BJ (cell line): ENCODE measurements around the gene NPAS2. TPM values are rescaled to one million over a fixed set of nuclear protein-coding genes. Genes with fewer than 3 reads are reported as not detected.

Experiments
- CTCF ChIA-PET: fragments of 350-600 bp; formaldehyde crosslinking; extraction: SDS; loops from one replicate; lab custom pipeline; 2021; ENCODE audit warnings: antibody characterized with exemption, inconsistent platforms; lab: Yijun Ruan, JAX
- POLR2A ChIA-PET: fragments of 300-600 bp; sonication (Branson Sonifier 250); formaldehyde crosslinking; extraction: SDS; loops from one replicate; lab custom pipeline; 2021; ENCODE audit warnings: antibody characterized with exemption; lab: Charles Lee
- DNase-seq: peaks from one replicate; pipeline ENCODE4 v3.0.0-alpha.2; 2011; ENCODE audit warnings: low read depth
- H3K27me3 ChIP-seq: 2 replicates; pipeline ENCODE4 v1.6.0; 2011; ENCODE audit warnings: low read length; ENCODE audit not compliant: control insufficient read depth, insufficient read depth
- H3K36me3 ChIP-seq: 2 replicates; pipeline ENCODE4 v1.5.1; 2011; ENCODE audit warnings: low read length; ENCODE audit not compliant: control insufficient read depth, insufficient read depth
- H3K4me3 ChIP-seq: 2 replicates; pipeline ENCODE4 v1.5.1; 2011; ENCODE audit warnings: low read depth, mild to moderate bottlenecking, control low read depth, low read length
- polyA plus RNA-seq: library from polyadenylated mRNA; depleted of rRNA; stranded (reverse); fragments of >200 nt; gene quantifications from 2 replicates; pipeline ENCODE4 v1.2.3, GENCODE V29; 2011
- TF ChIP-seq, protein P1 (sequence below): IDR thresholded peaks from 2 replicates; pipeline ENCODE4 v1.5.1; 2011; ENCODE audit warnings: low read depth, mild to moderate bottlenecking, control low read depth, inconsistent platforms, low read length, moderate library complexity; ENCODE audit not compliant: insufficient read depth

Gene NPAS2
- polyA plus RNA-seq, 1 experiment = 13.1 TPM

DNA sequence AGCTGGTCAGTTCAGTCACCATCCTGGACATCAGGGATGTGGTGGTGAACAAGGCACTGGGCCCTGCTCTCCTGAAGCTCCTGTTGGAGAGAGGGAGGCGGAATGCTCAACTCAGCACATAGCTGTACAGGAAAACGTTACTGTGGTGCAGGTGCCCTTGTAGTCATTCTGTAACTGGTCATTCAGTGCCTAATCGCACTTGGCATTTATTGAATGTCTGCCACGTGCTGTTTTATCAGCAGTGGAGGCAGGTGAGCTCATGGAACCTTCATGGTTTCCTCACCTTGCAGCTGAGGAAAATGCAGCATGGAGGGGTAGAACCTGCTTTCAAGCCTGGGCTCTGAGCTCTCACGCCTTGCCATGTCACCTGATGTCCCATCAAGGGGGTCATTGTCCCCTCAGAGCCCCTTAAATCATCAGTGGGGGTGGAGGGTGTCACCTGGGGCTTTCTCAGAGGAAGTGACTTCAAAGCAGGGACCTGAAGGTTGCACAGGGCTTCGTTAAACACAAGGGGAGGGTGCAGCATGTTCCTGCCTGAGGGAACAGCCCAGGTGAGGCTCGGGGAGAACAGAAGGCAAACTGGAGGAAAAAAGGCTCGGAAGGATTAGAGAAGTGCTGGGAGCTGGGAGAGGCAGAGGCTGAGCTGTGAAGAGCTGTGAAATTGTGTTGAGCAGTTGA, 126.1 kb downstream of the NPAS2 start:
- no peak for DNase-seq
- no peak overlapping the region for H3K4me3 ChIP-seq
- TF ChIP-seq, protein P1, sequence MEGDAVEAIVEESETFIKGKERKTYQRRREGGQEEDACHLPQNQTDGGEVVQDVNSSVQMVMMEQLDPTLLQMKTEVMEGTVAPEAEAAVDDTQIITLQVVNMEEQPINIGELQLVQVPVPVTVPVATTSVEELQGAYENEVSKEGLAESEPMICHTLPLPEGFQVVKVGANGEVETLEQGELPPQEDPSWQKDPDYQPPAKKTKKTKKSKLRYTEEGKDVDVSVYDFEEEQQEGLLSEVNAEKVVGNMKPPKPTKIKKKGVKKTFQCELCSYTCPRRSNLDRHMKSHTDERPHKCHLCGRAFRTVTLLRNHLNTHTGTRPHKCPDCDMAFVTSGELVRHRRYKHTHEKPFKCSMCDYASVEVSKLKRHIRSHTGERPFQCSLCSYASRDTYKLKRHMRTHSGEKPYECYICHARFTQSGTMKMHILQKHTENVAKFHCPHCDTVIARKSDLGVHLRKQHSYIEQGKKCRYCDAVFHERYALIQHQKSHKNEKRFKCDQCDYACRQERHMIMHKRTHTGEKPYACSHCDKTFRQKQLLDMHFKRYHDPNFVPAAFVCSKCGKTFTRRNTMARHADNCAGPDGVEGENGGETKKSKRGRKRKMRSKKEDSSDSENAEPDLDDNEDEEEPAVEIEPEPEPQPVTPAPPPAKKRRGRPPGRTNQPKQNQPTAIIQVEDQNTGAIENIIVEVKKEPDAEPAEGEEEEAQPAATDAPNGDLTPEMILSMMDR = no peak
- H3K36me3 ChIP-seq = peaks cover 2% of the 10 kb centered on the region
- POLR2A ChIA-PET = no interaction called here
- H3K27me3 ChIP-seq = no peaks in the 10 kb centered on the region
- CTCF ChIA-PET = interaction anchor here (1.1 kb wide), 1 partner anchor 26 kb away, joined by 4 read pairs; no protein-coding TSS in a partner anchor

DNA sequence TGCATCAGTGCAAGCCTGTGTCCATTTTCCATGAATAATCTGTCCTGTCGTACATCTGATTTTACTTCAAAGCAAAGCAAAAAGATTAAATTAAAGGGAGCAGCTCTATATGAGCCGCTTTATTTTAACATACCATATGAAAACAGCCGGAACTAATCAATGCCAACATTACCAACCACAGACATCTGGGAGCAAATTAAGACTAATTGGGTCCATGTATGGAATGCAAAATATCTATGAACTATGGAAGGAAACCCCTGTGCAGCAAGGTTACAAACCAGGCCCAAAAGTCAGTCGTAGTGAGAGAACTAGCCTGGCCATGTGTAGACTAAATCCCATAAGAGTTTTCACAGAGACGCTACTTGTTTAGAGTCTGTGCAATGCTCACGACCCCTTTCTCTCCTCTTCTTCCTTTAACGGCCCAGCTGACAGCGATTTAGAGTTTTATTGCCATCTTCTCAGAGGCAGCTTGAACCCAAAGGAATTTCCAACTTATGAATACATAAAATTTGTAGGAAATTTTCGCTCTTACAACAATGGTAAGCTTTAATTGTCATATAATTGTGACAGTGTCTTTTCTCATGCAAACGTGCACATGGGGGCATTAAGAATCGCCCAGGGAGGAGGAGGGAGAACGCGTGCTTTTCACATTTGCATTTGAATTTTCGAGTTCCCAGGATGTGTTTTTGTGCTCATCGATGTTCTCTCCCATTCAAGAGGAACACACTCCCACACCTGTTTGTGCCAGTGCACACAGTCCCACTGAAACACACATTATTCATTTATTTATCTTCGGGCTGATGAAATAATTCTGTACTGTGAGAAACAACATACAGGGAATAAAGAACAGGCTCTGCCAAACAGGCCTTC, 129.2 kb downstream of the NPAS2 start:
- Histone ChIP-seq H3K36me3 (peaks cover 2% of the 10 kb centered on the region), H3K4me3 (no peak overlapping the region), H3K27me3 (no peaks in the 10 kb centered on the region)
- TF ChIP-seq, protein P1 = no peak
- POLR2A ChIA-PET = interaction anchor here (0.6 to 0.7 kb wide), 2 partner anchors 219 to 1019 kb away, joined by 3 to 5 read pairs; no protein-coding TSS in a partner anchor
- DNase-seq = no peak
- CTCF ChIA-PET = interaction anchor here (1.5 to 1.6 kb wide), 2 partner anchors 11 to 45 kb away, joined by 3 to 5 read pairs; no protein-coding TSS in a partner anchor

DNA sequence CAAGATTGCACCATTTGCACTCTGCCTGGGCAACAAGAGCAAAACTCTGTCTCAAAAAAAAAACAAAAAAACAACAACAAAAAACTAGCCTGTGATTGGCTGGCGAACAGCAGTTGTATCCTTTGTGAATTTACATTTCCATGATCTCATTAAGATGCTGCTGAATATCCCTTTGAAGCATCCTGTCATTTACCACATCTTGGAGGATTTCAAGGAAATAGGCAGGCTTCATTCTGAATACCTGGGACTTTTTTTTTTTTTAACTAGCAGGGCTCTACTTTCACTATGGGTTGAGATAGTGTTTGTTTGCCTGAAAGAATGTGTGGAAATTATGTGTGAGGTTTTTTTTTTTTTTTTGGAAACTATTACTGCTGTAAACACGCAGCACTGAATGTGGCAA, 132.6 kb downstream of the NPAS2 start:
- Histone ChIP-seq H3K36me3 (peaks cover 3% of the 10 kb centered on the region), H3K4me3 (no peak overlapping the region), H3K27me3 (no peaks in the 10 kb centered on the region)
- ChIA-PET CTCF (no interaction called here), POLR2A (no interaction called here)
- DNase-seq = no peak
- TF ChIP-seq, protein P1 = no peak

DNA sequence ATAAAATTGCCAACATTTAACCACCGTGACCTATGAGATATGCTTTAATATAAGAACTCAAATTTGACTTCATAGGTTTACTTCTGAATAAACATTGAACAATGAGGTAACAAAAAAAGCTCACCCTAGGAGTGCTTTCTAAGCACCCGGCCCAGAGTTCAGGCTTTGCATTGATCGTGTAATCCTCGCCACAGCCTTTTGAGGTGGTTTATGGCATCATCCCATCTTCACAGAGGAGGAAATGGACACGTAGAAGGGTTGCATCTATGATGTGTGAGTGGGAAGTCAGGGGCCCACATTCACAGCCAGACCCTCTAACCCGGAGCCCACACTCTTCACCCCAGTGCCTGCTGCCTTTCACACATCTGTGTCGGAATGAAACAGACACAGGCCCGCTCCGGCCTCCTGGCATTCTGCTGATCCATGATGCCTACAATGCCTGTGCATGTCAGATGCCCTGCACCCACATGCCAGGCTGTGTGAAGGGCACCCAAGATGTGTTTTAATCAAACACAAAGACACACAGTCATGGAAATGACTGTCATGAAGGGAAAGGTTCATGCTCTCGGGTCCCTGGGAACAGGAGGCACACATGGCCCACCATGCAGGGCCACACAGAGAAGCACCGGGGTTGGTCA, 133.6 kb downstream of the NPAS2 start:
- Histone ChIP-seq H3K36me3 (peaks cover 3% of the 10 kb centered on the region), H3K27me3 (no peaks in the 10 kb centered on the region), H3K4me3 (no peak overlapping the region)
- no peak for DNase-seq
- TF ChIP-seq, protein P1 = no peak
- ChIA-PET CTCF (no interaction called here), POLR2A (no interaction called here)

DNA sequence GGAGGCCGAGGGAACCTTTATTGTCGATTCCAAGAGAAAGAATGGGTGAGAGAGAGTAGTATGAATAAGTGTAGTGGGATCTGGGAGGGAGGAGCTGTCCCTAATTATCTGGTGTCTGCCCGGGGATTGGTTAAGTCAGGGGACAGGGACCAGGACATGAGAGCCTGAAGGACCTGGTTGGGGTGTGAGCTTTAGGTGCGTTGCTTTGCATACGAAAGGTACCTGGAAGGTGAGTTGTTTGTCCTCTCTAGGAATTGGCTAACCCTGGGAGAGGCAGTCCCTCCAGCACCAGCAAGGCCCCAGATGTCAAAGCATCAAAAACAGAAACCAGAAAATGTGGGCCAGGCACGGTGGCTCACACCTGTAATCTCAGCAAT, 134.1 kb downstream of the NPAS2 start:
- no peak overlapping the region for H3K4me3 ChIP-seq
- CTCF ChIA-PET = no interaction called here
- peaks cover 3% of the 10 kb centered on the region for H3K36me3 ChIP-seq
- POLR2A ChIA-PET = no interaction called here
- TF ChIP-seq, protein P1 = no peak
- no peak for DNase-seq
- H3K27me3 ChIP-seq = no peaks in the 10 kb centered on the region
